Measurements from ENCODE around the gene MYOCD.

- TF ChIP-seq, protein P1, sequence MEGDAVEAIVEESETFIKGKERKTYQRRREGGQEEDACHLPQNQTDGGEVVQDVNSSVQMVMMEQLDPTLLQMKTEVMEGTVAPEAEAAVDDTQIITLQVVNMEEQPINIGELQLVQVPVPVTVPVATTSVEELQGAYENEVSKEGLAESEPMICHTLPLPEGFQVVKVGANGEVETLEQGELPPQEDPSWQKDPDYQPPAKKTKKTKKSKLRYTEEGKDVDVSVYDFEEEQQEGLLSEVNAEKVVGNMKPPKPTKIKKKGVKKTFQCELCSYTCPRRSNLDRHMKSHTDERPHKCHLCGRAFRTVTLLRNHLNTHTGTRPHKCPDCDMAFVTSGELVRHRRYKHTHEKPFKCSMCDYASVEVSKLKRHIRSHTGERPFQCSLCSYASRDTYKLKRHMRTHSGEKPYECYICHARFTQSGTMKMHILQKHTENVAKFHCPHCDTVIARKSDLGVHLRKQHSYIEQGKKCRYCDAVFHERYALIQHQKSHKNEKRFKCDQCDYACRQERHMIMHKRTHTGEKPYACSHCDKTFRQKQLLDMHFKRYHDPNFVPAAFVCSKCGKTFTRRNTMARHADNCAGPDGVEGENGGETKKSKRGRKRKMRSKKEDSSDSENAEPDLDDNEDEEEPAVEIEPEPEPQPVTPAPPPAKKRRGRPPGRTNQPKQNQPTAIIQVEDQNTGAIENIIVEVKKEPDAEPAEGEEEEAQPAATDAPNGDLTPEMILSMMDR (conservative IDR thresholded peaks at IDR 0.05; ENCODE audit: low read length): no peak
- no peak for TF ChIP-seq EZH2phosphoT487 (IDR thresholded peaks at IDR 0.05; ENCODE audit: borderline replicate concordance)
Observed at GRCh38 chr17:12667299-12667958, 1.7 kb downstream of the MYOCD start.
